IPS-18a (cell line): Measurements from ENCODE around the gene C16orf54.
"Not testable (repeated sequence)": the region's sequence is repeated elsewhere in the genome, so short reads cannot be mapped to it uniquely, and the experiment has no call there.

ENCODE experiments used
- H3K27ac ChIP-seq: one replicate; pipeline ENCODE4 v1.5.1; 2013; ENCODE audit warnings: low read length
- H3K27me3 ChIP-seq: one replicate; pipeline ENCODE4 v1.6.1; 2013; ENCODE audit warnings: mild to moderate bottlenecking, low read length; ENCODE audit not compliant: control insufficient read depth, insufficient read depth
- H3K36me3 ChIP-seq: one replicate; pipeline ENCODE4 v1.6.1; 2013; ENCODE audit warnings: low read depth, low read length; ENCODE audit not compliant: control insufficient read depth
- H3K4me1 ChIP-seq: one replicate; pipeline ENCODE4 v1.6.1; 2013; ENCODE audit warnings: low read depth, low read length; ENCODE audit not compliant: control insufficient read depth
- H3K4me3 ChIP-seq: one replicate; pipeline ENCODE4 v1.5.1; 2013; ENCODE audit warnings: low read length
- H3K9ac ChIP-seq: one replicate; pipeline ENCODE4 v1.6.1; 2013; ENCODE audit warnings: mild to moderate bottlenecking, low read length, moderate library complexity
- H3K9me3 ChIP-seq: one replicate; pipeline ENCODE4 v1.6.1; 2013; ENCODE audit warnings: low read depth, low read length; ENCODE audit not compliant: control insufficient read depth

Gene C16orf54, protein sequence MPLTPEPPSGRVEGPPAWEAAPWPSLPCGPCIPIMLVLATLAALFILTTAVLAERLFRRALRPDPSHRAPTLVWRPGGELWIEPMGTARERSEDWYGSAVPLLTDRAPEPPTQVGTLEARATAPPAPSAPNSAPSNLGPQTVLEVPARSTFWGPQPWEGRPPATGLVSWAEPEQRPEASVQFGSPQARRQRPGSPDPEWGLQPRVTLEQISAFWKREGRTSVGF

DNA sequence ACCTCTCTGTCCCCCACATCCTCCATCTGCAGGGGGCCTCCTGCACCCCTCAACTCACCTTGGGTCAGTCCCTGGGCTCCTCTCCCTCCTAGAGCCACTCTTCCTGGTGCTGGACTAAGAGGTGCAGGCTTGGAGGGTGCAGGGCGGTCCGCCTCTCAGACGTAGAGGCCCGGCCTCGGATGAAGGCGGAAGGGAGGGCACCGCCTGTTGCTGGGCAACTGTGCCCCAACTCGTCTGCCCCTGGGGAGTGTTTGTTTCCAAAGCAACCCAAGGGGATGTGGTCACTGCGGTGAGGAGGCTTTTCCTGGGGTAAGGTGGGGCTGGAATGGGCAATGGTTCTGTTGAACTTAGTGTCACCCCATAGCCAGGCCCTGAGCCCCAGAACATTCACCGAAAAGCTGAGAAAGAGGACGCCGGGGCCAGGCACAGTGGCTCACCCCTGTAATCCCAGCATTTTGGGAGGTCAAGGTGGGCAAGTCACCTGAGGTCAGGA lies at the start of gene C16orf54:
C16orf54 (minus strand) TSS at position 138 of the 493 bp plus-strand sequence. CDS start 1,039 bp downstream, outside the sequence.
- Histone ChIP-seq H3K4me3 (no peak within 1 kb of the TSS), H3K27ac (no peak within 1 kb of the TSS), H3K4me1 (no peaks in the 10 kb centered on the region), H3K9ac (no peak within 1 kb of the TSS), H3K36me3 (no peaks in the 10 kb centered on the region), H3K27me3 (no peaks in the 10 kb centered on the region), H3K9me3 (no peaks in the 10 kb centered on the region)

GRCh38 chr16:29794231-29794710 lies 48.5 kb upstream of the C16orf54 start:
- peaks cover 14% of the 10 kb centered on the region for H3K4me1 ChIP-seq
- peaks cover 32% of the 10 kb centered on the region for H3K36me3 ChIP-seq
- H3K27me3 ChIP-seq: no peaks in the 10 kb centered on the region
- no peak overlapping the region for H3K4me3 ChIP-seq
- H3K9ac ChIP-seq: no peak overlapping the region
- no peaks in the 10 kb centered on the region for H3K9me3 ChIP-seq
- H3K27ac ChIP-seq: no peak overlapping the region

GRCh38 chr16:29793153-29793552 lies 47.4 kb upstream of the C16orf54 start:
- not testable (repeated sequence) for H3K27ac ChIP-seq

GRCh38 chr16:29791845-29792807 lies 46.3 kb upstream of the C16orf54 start:
- H3K4me3 ChIP-seq: peak overlapping the region; percentile 85
- H3K27me3 ChIP-seq: no peaks in the 10 kb centered on the region
- no peaks in the 10 kb centered on the region for H3K9me3 ChIP-seq
- peaks cover 11% of the 10 kb centered on the region for H3K36me3 ChIP-seq
- peak overlapping the region; percentile 87 for H3K9ac ChIP-seq
- H3K27ac ChIP-seq: no peak overlapping the region
- peaks cover 14% of the 10 kb centered on the region for H3K4me1 ChIP-seq

More at GRCh38 chr16:29793153-29793552, 47.4 kb upstream of the C16orf54 start:
- H3K36me3 ChIP-seq: peaks cover 21% of the 10 kb centered on the region
- H3K9ac ChIP-seq, H3K27me3 ChIP-seq, H3K4me3 ChIP-seq, H3K9me3 ChIP-seq: not testable (repeated sequence)
- H3K4me1 ChIP-seq: peaks cover 14% of the 10 kb centered on the region

DNA sequence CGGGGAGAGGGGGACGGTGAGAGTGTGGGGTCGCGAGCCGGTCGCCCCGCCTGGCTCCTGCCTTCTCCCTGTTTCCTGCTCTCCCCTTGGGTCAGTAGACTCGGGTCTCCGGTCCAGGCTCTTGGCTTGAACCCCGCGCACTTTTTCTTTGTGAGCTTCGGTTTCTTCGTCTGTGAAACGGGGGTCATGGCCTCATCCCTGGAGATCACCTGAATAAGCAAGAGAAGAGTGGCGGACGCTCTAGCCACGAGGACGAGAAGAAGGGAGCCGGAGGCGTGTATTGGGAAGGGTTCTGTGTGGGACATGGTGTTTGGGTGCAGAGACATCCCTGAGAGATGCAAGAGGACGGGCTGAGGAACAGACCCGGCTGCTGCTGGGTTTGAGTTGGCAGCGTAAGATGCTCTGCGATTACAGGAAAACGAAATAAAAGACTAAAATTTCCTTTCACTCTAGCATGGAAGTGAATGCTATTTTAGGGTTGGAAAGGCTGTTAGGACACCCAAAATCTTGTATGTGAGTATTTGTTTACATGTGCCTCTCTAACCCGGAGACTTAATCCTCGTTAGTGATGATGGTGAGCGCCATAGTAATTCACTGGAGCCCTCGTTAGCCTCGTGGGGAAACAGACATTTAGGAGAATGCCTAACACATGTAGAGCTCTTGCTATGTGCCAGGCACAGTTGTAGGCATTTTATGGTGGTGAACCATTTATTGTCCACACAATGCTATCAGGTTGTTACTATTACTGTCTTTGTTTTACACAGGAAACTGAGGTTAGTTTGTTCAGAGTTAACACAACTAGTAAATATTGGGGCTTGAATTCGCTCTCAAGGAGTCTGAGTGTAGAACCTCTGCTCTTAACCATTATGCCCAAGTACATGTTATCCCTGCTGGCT lies 45.4 kb upstream of the C16orf54 start:
- peaks cover 14% of the 10 kb centered on the region for H3K4me1 ChIP-seq
- peak overlapping the region; percentile 87 for H3K9ac ChIP-seq
- peak overlapping the region; percentile 7 for H3K27ac ChIP-seq
- H3K4me3 ChIP-seq: peak overlapping the region; percentile 85
- peaks cover 3% of the 10 kb centered on the region for H3K36me3 ChIP-seq
- no peaks in the 10 kb centered on the region for H3K9me3 ChIP-seq
- H3K27me3 ChIP-seq: no peaks in the 10 kb centered on the region

GRCh38 chr16:29790183-29790948 lies 44.6 kb upstream of the C16orf54 start, which contains the start of gene KIF22:
KIF22 (plus strand) TSS chr16:29790751; CDS start chr16:29790760, 9 bp downstream.
- no peaks in the 10 kb centered on the region for H3K36me3 ChIP-seq
- H3K9ac ChIP-seq: peak within 1 kb of the TSS; percentile 87
- H3K4me3 ChIP-seq: peak within 1 kb of the TSS; percentile 85
- peaks cover 16% of the 10 kb centered on the region for H3K4me1 ChIP-seq
- peak within 1 kb of the TSS; percentile 90 for H3K27ac ChIP-seq
- H3K27me3 ChIP-seq: peaks cover 4% of the 10 kb centered on the region
- no peaks in the 10 kb centered on the region for H3K9me3 ChIP-seq

DNA sequence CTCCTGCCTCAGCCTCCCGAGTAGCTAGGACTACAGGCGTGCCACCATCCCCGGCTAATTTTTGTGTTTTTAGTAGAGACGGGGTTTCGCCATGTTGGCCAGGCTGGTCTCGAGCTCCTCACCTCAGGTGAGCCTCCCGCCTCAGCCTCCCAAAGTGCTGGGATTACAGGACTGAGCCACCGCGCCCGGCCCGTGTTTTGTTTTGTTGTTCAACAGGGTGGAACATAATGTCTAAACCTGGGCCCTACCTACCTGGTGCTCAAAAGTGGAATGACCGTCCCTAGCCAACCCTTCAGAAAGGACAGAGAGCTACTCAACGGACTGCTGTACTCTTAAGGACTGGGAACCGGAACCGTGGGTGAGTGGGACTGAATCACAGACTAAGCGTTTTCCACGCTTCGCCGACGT lies 44.0 kb upstream of the C16orf54 start:
- Histone ChIP-seq H3K4me3 (peak overlapping the region; percentile 85), H3K9ac (peak overlapping the region; percentile 81), H3K36me3 (no peaks in the 10 kb centered on the region), H3K27me3 (peaks cover 4% of the 10 kb centered on the region), H3K4me1 (peaks cover 18% of the 10 kb centered on the region), H3K9me3 (no peaks in the 10 kb centered on the region), H3K27ac (peak overlapping the region; percentile 90)

DNA sequence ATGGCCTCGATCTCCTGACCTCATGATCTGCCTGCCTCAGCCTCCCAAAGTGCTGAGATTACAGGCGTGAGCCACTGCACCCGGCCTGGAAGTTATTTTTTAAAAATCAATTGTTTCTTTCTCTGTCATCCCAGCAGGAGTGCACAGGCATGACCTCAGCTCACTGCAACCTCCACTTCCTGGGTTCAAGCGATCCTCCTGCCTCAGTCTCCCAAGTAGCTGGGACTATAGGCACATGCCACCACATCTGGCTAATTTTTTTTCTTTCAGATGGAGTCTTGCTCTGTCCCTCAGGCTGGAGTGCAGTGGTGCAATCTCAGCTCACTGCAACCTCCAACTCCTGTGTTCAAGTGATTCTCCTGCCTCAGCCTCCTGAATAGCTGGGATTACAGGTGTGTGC lies 41.4 kb upstream of the C16orf54 start:
- not testable (repeated sequence) for H3K4me3 ChIP-seq, H3K9ac ChIP-seq, H3K36me3 ChIP-seq, H3K27me3 ChIP-seq, H3K9me3 ChIP-seq, H3K27ac ChIP-seq
- peaks cover 17% of the 10 kb centered on the region for H3K4me1 ChIP-seq

GRCh38 chr16:29784901-29785500 lies 39.2 kb upstream of the C16orf54 start:
- Histone ChIP-seq H3K9me3 (no peaks in the 10 kb centered on the region), H3K27me3 (peaks cover 6% of the 10 kb centered on the region), H3K36me3 (no peaks in the 10 kb centered on the region), H3K4me1 (peaks cover 8% of the 10 kb centered on the region), H3K4me3 (peak overlapping the region; percentile 39), H3K9ac (no peak overlapping the region), H3K27ac (no peak overlapping the region)

DNA sequence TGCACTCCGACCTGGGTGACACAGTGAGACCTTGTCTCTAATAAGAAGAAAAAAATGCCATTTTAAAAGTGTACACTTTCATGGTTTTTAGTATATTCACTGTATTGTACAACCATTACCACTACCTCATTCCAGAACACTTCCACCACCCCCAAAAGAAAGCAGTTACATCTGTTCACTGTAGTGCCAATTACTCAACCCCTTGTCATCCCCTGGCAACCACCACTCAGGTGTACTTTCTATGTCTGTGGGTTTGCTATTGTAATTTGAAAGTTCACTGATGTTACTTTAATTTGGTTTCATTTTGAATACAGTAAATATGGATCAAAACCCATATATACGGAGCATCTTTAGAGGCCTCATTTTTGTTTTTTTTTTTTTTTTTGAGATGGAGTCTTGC lies 38.4 kb upstream of the C16orf54 start:
- Histone ChIP-seq H3K27me3 (peaks cover 7% of the 10 kb centered on the region), H3K36me3 (no peaks in the 10 kb centered on the region), H3K4me3 (no peak overlapping the region), H3K4me1 (peaks cover 7% of the 10 kb centered on the region), H3K9ac (no peak overlapping the region), H3K27ac (no peak overlapping the region), H3K9me3 (no peaks in the 10 kb centered on the region)
